PC-3 (cell line): ENCODE measurements around the gene TMEM126A.
"Not testable (repeated sequence)": the region's sequence is repeated elsewhere in the genome, so short reads cannot be mapped to it uniquely, and the experiment has no call there.

Experiments
- EZH2 ChIP-seq: fragments of 300-600 bp; sonication (generic); IDR thresholded peaks from one replicate; pipeline ENCODE4 v1.6.1; 2017; ENCODE audit warnings: antibody characterized with exemption, mild to moderate bottlenecking, low read length; ENCODE audit not compliant: unreplicated experiment
- EZH2phosphoT487 ChIP-seq: fragments of 300-600 bp; sonication (generic); IDR thresholded peaks from 2 replicates; pipeline ENCODE4 v1.6.1; 2018; ENCODE audit warnings: mild to moderate bottlenecking, antibody characterized with exemption, low read length, borderline replicate concordance
- TF ChIP-seq, protein P1 (sequence below): fragments of 300-600 bp; sonication (generic); conservative IDR thresholded peaks from 2 replicates; pipeline ENCODE4 v1.5.1; 2017; ENCODE audit warnings: antibody characterized with exemption, low read depth, mild to moderate bottlenecking, low read length

DNA sequence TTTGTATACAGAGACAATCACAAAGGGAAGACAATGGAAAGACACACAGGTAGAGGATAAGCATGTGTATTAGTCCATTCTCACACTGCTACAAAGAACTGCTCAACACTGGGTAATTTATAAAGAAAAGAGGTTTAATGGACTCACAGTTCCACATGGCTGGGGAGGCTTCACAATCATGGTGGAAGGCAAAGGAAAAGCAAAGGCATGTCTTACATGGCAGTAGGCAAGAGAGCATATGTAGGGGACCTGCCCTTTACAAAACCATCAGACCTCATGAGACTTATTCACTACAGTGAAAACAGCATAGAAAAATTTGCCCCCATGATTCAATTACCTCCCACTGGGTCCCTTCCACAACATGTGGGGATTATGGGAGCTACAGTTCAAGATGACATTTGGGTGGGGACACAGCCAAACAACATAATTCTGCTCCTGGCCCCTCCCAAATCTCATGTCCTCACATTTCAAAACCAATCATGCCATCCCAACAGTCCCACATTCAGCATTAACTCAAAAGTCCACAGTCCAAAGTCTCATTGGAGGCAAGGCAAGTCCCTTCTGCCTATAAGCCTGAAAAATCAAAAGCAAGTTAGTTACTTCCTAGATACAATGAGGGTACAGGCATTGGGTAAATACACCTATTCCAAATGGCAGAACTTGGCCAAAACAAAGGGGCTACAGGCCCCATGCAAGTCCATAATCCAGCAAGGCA lies 23.3 kb downstream of the TMEM126A start:
- TF ChIP-seq, protein P1, sequence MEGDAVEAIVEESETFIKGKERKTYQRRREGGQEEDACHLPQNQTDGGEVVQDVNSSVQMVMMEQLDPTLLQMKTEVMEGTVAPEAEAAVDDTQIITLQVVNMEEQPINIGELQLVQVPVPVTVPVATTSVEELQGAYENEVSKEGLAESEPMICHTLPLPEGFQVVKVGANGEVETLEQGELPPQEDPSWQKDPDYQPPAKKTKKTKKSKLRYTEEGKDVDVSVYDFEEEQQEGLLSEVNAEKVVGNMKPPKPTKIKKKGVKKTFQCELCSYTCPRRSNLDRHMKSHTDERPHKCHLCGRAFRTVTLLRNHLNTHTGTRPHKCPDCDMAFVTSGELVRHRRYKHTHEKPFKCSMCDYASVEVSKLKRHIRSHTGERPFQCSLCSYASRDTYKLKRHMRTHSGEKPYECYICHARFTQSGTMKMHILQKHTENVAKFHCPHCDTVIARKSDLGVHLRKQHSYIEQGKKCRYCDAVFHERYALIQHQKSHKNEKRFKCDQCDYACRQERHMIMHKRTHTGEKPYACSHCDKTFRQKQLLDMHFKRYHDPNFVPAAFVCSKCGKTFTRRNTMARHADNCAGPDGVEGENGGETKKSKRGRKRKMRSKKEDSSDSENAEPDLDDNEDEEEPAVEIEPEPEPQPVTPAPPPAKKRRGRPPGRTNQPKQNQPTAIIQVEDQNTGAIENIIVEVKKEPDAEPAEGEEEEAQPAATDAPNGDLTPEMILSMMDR, result not testable (repeated sequence)
- not testable (repeated sequence) for TF ChIP-seq EZH2, EZH2phosphoT487
